Ovary (tissue), 3 donors: ENCODE measurements around the gene CWC27.

Source experiments
- CTCF ChIP-seq, 3 donors: fragments of 450-650 bp in 2 of 3; fragments of 200-600 bp in 1 of 3; IDR thresholded peaks; one replicate each; pipeline versions ENCODE4 v1.5.1 to v1.8.0; 2016 to 2022; ENCODE audit warnings: antibody characterized with exemption in 3 of 3, mild to moderate bottlenecking in 1 of 3
- EP300 ChIP-seq: sonication (generic); formaldehyde crosslinking; IDR thresholded peaks from one replicate; pipeline ENCODE4 v1.6.1; 2017; ENCODE audit warnings: antibody characterized with exemption
- POLR2A ChIP-seq: fragments of 450-650 bp; IDR thresholded peaks from one replicate; pipeline ENCODE4 v1.6.1; 2017; ENCODE audit warnings: antibody characterized with exemption, mild to moderate bottlenecking, moderate library complexity
- donor health status: DM: no; HTN: no; CAD: no.

- TF ChIP-seq CTCF (IDR thresholded peaks at IDR 0.05) (no peak), EP300 (no peak), POLR2A (no peak)
Measured at GRCh38 chr5:65030056-65030455, 261.3 kb downstream of the CWC27 start.
